Measurements from ENCODE around the gene CST5. TPM values are rescaled to one million over a fixed set of nuclear protein-coding genes. Genes with fewer than 3 reads are reported as not detected.

The CST5 gene
- total RNA-seq, 4 donors from 2014 or later = not detected

GRCh38 chr20:23889775-23890187 is 10.2 kb upstream of the CST5 start:
- DNase-seq = no peak

DNA sequence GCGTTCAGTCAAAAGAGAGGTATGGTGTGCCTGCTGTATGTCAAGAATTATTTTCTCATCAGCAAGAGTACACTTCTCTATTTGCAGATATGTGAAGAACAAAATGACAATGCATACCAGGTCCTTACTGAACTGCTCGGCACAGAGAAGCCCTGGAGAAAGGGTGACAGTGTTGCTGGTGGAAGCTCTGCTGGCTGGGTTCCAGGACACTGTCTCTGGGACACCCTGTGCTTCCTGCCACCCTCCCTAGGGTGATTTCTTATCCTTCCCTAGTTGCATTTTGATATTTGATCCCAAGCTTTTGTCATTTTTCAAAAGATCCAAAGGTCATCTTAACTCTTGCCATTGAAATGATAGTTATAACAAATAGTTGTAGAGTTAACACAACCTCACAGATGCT is 8.3 kb upstream of the CST5 start:
- WGBS, 2 donors = 67 to 77% methylated on average over 2 of the region's 2 CpGs
- no peak overlapping the region for H3K4me3 ChIP-seq
- H3K9me3 ChIP-seq = no peaks in the 10 kb centered on the region
- peaks cover 0 to 4% (median 0%) of the 10 kb centered on the region in 4 donors for H3K27me3 ChIP-seq
- H3K27ac ChIP-seq = no peak overlapping the region
- H3K36me3 ChIP-seq = no peaks in the 10 kb centered on the region
- DNase-seq = no peak
- H3K4me1 ChIP-seq = no peaks in the 10 kb centered on the region
- intact Hi-C loops (cut with DNase I) = no loop called here
- TF ChIP-seq, protein P1, sequence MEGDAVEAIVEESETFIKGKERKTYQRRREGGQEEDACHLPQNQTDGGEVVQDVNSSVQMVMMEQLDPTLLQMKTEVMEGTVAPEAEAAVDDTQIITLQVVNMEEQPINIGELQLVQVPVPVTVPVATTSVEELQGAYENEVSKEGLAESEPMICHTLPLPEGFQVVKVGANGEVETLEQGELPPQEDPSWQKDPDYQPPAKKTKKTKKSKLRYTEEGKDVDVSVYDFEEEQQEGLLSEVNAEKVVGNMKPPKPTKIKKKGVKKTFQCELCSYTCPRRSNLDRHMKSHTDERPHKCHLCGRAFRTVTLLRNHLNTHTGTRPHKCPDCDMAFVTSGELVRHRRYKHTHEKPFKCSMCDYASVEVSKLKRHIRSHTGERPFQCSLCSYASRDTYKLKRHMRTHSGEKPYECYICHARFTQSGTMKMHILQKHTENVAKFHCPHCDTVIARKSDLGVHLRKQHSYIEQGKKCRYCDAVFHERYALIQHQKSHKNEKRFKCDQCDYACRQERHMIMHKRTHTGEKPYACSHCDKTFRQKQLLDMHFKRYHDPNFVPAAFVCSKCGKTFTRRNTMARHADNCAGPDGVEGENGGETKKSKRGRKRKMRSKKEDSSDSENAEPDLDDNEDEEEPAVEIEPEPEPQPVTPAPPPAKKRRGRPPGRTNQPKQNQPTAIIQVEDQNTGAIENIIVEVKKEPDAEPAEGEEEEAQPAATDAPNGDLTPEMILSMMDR (IDR thresholded peaks at IDR 0.05) = no peak
- no peak for TF ChIP-seq POLR2A (IDR thresholded peaks at IDR 0.05)

More at GRCh38 chr20:23889775-23890187, 10.2 kb upstream of the CST5 start:
- TF ChIP-seq, protein P1 (IDR thresholded peaks at IDR 0.05) = peak in 5 of 6 experiments; percentile 57 to 75 (median 71)
- TF ChIP-seq POLR2A (IDR thresholded peaks at IDR 0.05) = no peak
- no peak overlapping the region for H3K4me3 ChIP-seq
- no peak overlapping the region for H3K27ac ChIP-seq
- peaks cover 0 to 4% (median 0%) of the 10 kb centered on the region in 4 donors for H3K27me3 ChIP-seq
- no peaks in the 10 kb centered on the region for H3K9me3 ChIP-seq
- no peaks in the 10 kb centered on the region for H3K36me3 ChIP-seq
- 0% methylated on average over 3 of the region's 8 CpGs; no CpG with 5 or more reads in 1 of the 2 donors for WGBS, 2 donors
- intact Hi-C loops (cut with DNase I) = no loop called here
- H3K4me1 ChIP-seq = no peaks in the 10 kb centered on the region

GRCh38 chr20:23884771-23885162 is 5.2 kb upstream of the CST5 start:
- H3K4me3 ChIP-seq = no peak overlapping the region
- WGBS, 2 donors = 88 to 99% methylated on average over 5 of the region's 5 CpGs
- no peaks in the 10 kb centered on the region for H3K36me3 ChIP-seq
- TF ChIP-seq, protein P1 (IDR thresholded peaks at IDR 0.05) = no peak
- no peak for TF ChIP-seq POLR2A (IDR thresholded peaks at IDR 0.05)
- no peaks in the 10 kb centered on the region for H3K4me1 ChIP-seq
- no peak overlapping the region for H3K27ac ChIP-seq
- H3K9me3 ChIP-seq = no peaks in the 10 kb centered on the region
- no peak for DNase-seq
- H3K27me3 ChIP-seq = peaks cover 0 to 4% (median 0%) of the 10 kb centered on the region in 4 donors
- intact Hi-C loops (cut with DNase I) = no loop called here

DNA sequence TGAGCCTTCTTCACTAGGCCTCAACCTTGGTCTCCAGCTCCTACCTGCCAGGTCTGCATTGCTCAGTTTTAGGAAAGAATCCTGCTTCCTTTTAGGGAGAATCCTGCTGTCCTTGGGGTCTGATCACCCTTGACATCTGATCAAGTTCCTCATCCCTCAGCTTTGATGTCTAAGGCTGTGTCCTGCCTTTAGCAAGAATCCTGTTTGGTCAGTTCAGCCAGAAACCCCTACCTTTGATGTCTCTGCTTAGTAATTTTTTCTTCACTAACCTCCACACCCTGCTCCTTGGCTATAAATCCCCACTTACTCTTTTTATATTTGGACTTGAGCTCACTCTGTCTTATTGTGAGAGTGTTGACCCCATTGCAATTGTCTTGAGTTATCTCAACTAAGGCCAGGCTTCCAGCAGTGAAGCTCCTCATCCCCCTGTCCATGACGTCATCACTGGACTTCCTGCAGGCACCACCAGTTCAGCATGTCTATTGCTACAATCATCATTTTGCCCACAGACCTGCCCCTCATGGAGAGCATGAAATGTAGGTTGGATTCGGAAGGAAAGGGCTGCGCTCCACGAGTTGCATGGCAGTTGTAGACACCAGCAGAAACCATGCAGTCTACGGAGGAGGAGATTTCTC is 4.7 kb upstream of the CST5 start:
- DNase-seq = no peak
- Histone ChIP-seq H3K4me1 (no peaks in the 10 kb centered on the region), H3K27ac (no peak overlapping the region), H3K36me3 (no peaks in the 10 kb centered on the region), H3K9me3 (no peaks in the 10 kb centered on the region), H3K4me3 (no peak overlapping the region), H3K27me3 (peaks cover 0 to 4% (median 0%) of the 10 kb centered on the region in 4 donors)
- 38 to 83% methylated on average over 1 to 5 of the region's 5 CpGs for WGBS, 2 donors
- intact Hi-C loops (cut with DNase I) = no loop called here
- no peak for TF ChIP-seq POLR2A (IDR thresholded peaks at IDR 0.05)

DNA sequence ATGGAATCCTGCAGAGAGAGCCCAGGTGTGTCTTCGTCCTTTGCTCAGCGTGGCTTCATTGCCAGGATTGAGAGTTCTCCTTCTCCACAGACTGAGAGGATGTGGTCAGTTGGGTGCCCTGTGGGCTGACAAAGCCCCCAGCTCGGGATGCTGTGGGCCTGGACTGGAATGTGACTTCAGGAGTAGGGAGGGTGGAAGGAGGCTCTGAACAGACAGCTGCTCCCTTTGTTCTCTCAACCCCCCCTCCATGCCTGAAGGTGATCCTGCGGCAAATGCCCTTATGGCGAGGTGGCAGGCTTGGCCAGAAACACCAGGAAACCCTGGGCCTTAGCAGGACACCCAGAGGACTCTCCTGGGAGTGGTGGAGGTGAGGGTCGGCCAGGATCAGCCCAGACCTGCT is 1.8 kb upstream of the CST5 start:
- Histone ChIP-seq H3K27ac (no peak overlapping the region), H3K4me1 (peaks cover 0 to 2% (median 0%) of the 10 kb centered on the region in 3 donors), H3K27me3 (no peaks in the 10 kb centered on the region), H3K9me3 (no peaks in the 10 kb centered on the region), H3K4me3 (no peak overlapping the region), H3K36me3 (no peaks in the 10 kb centered on the region)
- no peak for TF ChIP-seq POLR2A (IDR thresholded peaks at IDR 0.05)
- TF ChIP-seq, protein P1 (IDR thresholded peaks at IDR 0.05) = no peak
- 33% methylated on average over 3 of the region's 6 CpGs for WGBS, 2 donors
- DNase-seq = no peak
- intact Hi-C loops (cut with DNase I) = no loop called here
